ENCODE data around the gene LNX2.

The LNX2 gene

DNA sequence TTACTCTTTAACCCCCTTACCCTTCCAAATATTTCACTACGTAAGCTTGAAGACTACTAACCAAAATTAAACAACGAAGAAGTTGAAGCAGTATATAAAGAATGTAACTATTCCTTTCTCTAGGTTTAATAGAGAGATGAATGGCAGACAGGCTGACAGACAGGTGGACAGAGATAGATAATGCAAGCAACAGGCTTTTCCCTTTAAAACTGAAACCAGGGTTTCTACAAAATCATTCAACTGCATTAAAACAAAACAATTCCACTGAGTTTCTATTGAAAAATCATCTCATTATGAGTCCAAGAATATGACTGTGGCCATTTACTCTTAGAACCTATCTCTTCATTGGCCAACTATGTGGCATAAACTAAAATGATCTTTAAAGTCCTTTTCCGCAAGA, 15.2 kb downstream of the LNX2 start:
- TF ChIP-seq ZNF274 (IDR thresholded peaks at IDR 0.05; ENCODE audit: low read depth, low read length): no peak
- no peak overlapping the region; the same call in 1 of the 2 replicates for H3K4me3 ChIP-seq (ENCODE audit: low read length)

DNA sequence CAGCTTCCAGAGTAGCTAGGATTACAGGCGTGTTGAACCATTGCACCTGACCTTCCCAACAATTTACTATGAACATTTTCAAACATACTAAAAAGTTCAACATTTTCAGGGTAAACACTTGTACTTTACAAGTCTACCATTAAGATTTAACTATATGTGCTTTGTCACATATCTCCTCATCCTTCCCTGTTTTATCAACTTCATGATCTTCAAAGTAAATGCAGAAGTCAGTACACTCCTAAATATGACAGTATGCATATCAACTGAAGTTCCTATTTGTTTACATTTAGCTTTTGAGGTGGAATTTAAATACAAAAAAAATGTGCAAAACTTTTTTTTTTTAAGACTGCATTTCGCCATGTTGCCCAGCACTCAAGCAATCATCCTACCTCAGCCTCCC, 18.5 kb downstream of the LNX2 start:
- H3K4me3 ChIP-seq (ENCODE audit: low read length): no peak overlapping the region
- no peak for TF ChIP-seq ZNF274 (IDR thresholded peaks at IDR 0.05; ENCODE audit: low read depth, low read length)

DNA sequence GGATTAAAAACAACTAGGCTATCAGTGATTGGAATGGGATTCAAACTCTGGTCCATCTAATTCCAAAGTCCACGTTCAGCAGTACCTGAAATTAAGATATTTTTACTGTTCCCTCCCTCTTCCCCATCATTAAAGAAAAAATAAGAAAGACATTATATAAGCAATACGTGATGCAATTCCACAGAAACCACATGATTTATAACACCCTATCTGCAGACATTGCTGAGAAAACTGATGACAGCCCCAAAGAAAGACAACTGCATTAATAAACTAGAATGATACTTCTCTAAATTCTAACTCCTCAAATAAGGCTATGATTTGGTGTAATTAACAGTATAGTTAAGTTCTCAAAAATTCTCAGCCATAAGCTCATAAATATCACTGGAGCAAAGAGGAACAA, 19.1 kb downstream of the LNX2 start:
- no peak overlapping the region for H3K4me3 ChIP-seq (ENCODE audit: low read length)
- no peak for TF ChIP-seq ZNF274 (IDR thresholded peaks at IDR 0.05; ENCODE audit: low read depth, low read length)

DNA sequence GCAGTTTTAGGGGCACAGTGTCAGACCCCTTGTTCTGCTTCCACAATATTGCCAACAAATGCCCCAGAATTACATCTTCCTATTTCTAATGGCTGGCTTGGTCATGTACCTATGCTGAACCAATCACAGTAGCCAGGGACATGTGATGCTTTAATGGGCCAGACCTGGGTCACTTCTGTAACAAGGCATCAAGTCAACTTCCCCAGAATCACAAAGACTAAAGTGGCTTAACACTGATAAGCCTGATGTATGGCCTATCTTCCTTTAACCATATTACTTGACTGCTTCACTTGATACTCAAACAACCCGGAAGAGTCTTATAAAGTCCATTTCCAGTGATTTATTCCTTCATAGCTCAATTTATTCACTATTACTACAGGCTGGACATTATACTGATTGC, 19.6 kb downstream of the LNX2 start:
- no peak overlapping the region for H3K4me3 ChIP-seq (ENCODE audit: low read length)
- TF ChIP-seq ZNF274 (IDR thresholded peaks at IDR 0.05; ENCODE audit: low read depth, low read length): no peak

DNA sequence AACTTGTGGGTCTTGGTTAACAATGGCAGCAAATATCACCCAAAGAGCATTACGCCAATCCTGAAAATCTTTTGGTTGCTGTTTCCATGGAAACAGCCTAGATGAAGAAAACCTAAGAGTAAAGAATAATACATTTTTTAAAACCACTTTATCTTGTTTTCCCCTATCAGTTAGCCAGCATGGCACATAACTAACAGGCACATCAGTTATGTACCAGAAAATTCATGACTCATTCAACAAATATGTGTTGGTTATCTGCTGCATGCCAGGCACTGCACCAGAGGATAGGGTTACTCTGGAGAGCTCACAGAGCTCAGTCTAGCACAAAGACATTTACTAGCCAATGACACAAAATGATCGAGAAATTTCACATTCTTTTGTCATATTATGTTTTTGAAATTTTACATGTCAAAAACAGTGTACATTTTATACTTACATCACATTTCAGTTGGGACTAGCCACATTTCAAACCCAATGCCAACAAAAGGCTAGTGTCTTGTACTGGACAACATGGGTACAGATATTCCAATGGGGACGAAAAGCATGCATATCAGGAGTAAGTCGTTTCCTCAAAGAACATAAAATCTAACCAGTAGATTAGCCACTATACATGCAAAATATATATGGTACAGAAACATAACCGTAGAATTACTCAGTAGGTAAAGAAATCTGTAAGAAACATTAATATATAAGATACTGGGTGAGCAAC, 20.3 kb downstream of the LNX2 start:
- no peak overlapping the region for H3K4me3 ChIP-seq (ENCODE audit: low read length)
- no peak for TF ChIP-seq ZNF274 (IDR thresholded peaks at IDR 0.05; ENCODE audit: low read depth, low read length)

DNA sequence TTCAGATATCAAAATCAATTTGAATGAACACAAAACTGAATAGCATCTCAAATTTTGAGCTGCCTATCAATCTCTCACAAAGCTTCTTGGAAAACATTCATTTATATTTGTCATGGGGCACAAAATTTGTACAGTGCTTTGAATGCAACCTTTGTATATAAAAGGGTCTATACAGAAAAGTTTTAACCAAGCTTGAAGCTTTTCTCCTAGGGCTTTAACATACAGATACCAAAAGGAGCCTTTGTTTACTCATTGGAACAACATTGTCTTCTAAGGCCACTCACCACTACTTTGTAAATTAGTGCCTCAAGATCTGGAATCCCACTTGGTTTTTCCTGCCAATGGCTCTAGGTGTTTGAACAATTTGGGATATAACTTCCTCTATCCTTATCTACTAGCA, 21.2 kb downstream of the LNX2 start:
- H3K4me3 ChIP-seq (ENCODE audit: low read length): no peak overlapping the region
- no peak for TF ChIP-seq ZNF274 (IDR thresholded peaks at IDR 0.05; ENCODE audit: low read depth, low read length)

DNA sequence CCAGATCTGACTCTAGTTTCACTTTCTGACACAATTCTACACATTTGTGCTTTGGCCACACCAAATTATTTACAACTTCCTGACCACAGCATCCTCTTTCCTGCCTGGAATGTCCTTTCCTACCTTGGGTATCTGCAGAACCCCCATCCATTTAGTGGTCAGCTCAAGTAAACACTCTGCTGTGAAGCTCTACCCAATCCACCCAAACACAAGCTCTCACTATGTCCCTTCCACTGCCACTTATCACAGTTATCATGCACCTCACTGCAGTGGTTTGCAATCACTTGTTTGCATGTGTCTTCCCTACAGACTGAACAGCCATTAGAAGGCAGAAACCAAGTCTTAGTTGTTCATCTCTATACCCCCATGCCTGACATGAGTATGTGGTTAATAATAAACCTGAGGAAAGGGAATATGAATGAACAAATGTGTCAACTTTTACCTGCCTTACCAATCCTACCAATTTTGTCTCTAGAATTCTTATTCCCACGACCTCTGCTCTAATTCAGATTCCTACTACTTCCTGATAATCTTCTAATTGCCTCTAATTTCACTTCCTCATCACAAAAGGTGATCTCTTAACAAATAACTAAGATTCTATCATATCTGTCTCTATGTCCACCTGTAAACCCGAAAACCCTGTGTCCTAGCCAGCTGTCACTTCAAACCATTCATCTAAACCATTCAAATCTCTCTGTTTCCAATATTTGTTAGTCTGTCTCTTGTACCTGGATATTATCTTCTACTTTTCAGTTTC, 25.1 kb downstream of the LNX2 start:
- TF ChIP-seq ZNF274 (IDR thresholded peaks at IDR 0.05; ENCODE audit: low read depth, low read length): no peak

DNA sequence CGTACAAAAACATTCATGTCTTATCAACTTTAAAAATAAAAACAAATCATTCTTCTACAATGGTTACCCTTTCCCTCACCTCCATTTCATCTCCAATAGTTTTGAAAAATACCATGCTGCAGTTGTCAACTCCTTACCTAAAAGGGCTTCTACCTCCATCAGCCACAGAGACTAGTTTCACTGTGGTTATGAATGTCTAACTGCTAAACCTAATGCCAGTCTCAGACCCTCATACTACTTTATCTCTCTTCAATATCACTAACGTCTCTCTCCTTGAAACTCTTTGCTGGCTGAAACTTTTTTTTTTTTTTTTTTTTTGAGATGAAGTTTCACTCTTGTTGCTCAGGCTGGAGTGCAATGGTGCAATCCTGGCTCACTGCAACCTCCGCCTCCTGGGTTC, 27.1 kb downstream of the LNX2 start:
- H3K4me3 ChIP-seq (ENCODE audit: low read length): no peak overlapping the region
- no peak for TF ChIP-seq ZNF274 (IDR thresholded peaks at IDR 0.05; ENCODE audit: low read depth, low read length)

More for the DNA sequence above, 25.1 kb downstream of the LNX2 start:
- no peak overlapping the region; the same call in none of the 2 replicates for H3K4me3 ChIP-seq (ENCODE audit: low read length)

DNA sequence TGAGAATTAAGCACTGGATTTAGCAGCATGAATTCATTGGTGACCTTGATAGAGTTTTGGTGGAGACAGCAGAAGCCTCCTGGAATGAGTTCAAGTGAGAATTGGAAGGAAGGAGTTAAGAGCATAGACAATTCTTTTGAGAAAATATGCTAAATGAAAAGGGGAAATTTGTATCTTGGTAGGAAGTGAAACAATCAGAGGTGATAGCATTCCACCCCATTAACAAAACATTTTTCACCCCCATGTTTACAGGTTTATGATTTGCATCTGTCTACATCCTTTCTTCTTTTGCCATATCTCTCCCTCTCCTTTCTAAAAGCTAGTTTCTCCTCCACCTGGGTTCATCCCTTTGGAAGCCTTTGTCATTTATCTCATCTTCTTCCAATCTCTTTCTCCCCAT, 27.5 kb downstream of the LNX2 start:
- TF ChIP-seq ZNF274 (IDR thresholded peaks at IDR 0.05; ENCODE audit: low read depth, low read length): no peak
- H3K4me3 ChIP-seq (ENCODE audit: low read length): no peak overlapping the region

DNA sequence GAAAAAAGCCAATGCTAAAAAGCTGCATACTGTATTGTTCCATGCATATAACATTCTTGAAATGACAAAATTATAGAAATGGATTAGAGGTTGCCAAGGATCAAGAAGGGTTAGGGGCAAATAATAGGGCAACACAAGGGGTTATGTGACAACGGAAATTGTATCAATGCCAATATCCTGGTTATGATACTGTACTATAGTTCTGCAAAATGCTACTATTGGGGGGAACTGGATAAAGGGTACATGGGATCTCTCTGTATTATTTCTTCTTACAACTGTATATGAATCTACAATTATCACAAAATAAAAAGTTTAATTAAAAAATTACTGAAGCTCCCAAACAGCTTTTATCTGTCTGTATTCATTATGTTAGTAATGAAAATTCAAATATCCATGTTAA, 31.9 kb downstream of the LNX2 start:
- no peak overlapping the region for H3K4me3 ChIP-seq (ENCODE audit: low read length)
- no peak for TF ChIP-seq ZNF274 (IDR thresholded peaks at IDR 0.05; ENCODE audit: low read depth, low read length)

DNA sequence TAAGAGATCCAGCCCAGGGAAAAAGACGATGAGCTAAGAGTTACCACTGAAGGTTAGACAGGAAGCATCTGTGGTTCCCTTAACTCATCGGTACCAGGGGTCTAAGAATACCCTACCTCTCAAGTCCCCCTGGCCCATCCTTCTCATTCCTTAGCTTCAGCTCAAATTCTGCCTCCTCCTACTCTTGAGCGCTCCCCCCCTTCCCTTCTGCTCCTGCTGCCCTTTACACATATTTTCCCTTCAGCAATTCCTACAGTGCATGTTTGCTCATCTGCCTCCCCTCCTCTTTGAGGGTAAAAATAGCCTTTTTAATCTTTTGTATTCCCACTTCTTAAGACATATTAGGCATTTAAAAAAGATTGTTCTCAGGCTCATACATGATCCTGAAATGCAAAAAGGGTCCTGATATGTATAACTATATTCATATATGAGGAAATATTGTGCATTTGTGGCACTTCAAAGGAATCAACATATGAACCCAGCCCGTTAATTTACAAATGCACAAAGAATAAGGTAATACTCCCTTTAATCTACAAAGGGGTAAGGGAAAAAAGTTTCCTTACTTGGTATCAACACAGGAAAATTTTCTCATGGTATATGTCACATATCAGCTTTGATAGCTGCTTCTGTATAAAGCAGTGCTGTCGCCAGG, 33.1 kb downstream of the LNX2 start:
- no peak for TF ChIP-seq ZNF274 (IDR thresholded peaks at IDR 0.05; ENCODE audit: low read depth, low read length)

DNA sequence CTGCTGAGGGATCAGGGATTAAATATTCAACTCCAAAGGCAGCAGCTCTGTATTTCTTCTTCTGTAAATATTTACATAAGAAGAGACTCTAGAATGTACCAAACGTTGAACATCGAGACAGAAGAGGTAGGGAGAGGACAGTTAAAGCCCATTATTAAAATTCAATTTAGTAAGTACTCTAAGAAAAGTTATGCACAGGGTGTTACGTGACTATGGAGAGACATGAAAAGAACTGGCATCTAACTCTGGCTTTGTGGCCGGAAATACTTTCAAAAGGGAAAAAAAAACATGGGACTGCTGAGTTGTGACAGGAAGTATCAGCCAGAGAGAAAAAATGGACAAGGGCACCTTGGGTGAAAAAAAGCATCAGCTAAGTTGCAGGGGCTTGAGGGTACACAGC, 36.7 kb downstream of the LNX2 start:
- H3K4me3 ChIP-seq (ENCODE audit: low read length): no peak overlapping the region
- TF ChIP-seq ZNF274 (IDR thresholded peaks at IDR 0.05; ENCODE audit: low read depth, low read length): no peak

More for the DNA sequence above, 33.1 kb downstream of the LNX2 start:
- H3K4me3 ChIP-seq (ENCODE audit: low read length): no peak overlapping the region

DNA sequence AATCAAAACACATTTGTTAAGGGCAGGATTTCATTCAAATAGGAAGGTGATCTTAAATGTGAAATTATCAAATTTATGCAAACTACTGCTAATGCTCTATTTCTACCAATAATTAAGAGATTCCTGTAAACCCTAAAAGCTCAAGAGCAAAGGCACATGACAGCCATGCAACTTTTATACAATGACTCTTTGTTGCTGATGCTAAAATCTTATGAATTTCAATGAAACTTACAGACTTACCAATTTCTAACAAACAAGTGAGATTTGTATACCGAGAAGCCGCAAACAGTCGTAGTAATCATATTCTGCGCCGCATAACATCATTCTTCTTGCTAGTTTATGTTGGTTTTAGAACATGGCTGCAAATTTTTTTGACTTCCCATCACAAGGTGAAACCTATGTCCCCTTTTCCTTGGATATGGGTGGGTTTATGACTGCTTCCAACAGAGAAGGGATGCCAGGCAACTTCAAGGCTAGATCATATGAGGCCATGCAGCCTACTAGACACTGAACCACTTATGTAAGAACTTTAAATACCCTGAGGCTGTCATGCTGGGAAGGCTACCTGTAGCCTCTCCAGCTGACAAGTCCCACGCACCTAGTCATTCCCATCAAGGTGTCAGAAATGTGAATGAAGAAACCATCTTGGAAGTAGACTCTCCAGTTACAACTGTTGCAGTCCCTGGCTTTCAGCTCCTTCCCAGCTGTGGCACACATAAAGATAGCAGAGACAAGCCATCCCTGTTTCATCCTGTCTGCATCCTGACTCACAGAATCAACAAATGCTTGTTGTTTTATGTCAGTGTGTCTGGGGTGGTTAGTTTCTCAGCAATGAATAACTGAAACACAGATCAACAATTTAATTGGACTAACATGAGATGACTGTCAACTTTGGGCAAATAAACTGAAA, 42.0 kb downstream of the LNX2 start:
- no peak for TF ChIP-seq ZNF274 (IDR thresholded peaks at IDR 0.05; ENCODE audit: low read depth, low read length)
- no peak overlapping the region for H3K4me3 ChIP-seq (ENCODE audit: low read length)

DNA sequence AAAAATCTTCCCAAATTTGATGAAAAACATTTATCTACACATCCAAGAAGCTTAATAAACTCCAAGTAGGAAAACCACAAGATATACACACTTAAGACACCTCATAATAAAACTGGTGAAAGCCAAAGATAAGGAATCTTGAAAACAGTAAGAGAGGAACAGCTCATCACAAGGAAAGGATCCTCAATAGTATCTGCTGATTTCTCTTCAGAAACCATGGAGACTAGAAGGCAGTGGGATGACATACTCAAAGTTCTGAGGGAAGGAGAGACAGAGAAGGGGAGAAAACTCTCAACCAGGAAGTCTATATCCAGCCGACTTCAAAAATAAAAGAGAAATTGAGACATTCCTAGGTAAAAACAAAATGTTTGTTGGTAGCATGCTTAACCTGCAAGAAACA, 45.7 kb downstream of the LNX2 start:
- no peak for TF ChIP-seq ZNF274 (IDR thresholded peaks at IDR 0.05; ENCODE audit: low read depth, low read length)
- no peak overlapping the region for H3K4me3 ChIP-seq (ENCODE audit: low read length)

All from GM08714 (cell line).